Measurements from ENCODE around the gene TMEM50A.
"Not testable (repeated sequence)": the region's sequence is repeated elsewhere in the genome, so short reads cannot be mapped to it uniquely, and the experiment has no call there.

- not testable (repeated sequence) for TF ChIP-seq CTCF, POLR2A (IDR thresholded peaks at IDR 0.05)
Measured at GRCh38 chr1:25329950-25330349, 8.2 kb upstream of the TMEM50A start.
